ENCODE measurements around the gene EBF3.

Gene EBF3

DNA sequence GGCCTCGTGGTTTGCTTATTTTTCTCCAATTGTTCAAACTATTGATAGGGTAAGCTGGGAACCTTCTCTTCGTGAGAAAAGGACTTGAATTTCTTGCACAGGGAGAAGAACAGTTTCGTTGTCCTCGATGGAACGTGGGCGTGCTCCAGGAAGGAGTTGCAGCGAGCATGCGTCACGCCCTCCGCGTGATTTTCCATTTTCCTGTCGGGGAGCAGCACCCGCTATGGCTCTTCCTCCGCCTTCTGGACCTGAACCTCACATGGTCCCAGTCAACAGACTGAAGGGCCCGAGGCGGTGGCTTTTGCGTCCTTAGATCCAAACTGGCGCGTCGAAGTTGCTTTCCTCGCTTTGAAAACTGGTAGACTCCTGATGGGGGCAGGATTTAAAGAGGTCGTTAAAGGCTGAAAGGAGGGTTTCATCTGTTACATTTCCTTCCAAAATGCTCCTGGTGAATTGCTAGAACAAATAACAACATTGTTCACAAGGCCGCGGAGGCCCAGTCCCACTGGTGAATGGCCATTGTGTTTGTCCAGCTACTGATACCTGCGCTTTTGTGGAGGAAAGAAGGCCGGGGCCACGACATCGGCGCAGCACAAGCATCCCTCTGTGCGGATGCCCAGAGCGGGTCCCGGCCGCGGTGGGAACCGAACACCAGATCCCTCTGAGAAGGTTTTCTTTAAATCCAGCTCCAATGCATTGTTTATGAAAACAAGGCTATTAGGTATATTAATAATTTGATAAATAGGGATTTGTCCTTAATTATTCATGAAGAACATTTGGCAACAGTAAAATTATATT lies 75.9 kb downstream of the EBF3 start:
- DNase-seq (ENCODE audit: low read depth), result no peak

DNA sequence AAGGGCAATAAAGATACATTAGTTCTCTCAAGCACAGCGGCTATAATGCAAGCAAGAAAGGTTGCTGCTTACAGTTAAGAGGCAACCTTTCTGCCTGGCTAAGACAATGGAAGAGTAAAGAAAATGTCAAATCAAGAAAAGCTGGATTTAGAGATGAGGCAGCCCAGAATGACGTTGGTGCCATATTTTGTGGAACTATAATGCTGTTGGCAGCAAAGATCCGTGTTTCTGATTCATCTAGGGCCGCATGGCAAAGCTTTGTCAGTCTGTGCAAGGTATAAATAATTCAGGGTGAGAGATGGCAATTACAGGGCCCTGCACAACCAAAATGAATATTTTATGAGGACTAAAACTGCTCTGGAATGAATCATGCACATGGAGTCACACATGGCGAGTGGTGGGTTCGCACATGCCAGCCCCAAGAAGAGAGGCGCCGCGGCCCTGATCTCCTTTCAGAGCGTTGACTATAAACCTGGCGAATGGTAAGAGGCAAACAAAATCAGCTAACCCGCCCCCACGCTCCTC lies 76.6 kb downstream of the EBF3 start:
- no peak for DNase-seq (ENCODE audit: low read depth)

DNA sequence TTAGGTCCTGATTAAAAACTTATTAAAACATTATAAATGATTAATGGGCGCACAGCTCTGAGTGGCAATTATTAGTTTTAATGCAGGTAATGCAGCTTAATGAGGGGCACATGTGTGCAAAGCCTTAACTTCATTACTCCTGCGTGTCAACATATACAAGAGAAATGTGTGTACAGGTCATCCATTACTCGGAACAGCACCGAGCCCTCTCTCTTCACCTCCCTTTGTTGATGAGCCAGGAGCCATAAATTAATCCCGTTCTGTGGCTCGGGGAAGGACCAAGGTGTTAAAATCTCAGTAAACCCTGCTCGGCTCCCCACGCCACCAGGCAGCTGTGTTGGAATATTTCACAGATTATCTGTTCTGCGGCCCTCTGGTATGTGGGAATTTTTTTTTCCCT lies 77.8 kb downstream of the EBF3 start:
- no peak for DNase-seq (ENCODE audit: low read depth)

DNA sequence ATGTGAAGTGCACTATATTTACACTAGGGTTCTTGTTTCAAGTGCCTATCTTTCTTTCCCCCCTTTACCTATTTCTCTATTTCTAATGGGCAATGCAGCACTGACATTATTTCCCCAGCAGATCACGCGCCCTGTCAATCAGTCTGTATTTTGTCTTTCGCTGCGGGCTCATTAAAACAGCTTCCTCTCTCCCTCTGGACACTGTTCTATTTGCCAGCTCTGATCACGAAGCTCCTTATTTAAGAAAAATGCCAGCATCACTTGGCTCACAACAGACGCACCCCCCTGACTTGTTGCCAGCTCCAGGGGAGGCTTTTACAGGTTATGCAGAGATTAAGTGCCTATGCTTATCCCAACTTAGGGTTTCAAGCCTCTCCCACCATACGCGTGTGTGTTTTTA lies 78.5 kb downstream of the EBF3 start:
- DNase-seq (ENCODE audit: low read depth), result no peak

DNA sequence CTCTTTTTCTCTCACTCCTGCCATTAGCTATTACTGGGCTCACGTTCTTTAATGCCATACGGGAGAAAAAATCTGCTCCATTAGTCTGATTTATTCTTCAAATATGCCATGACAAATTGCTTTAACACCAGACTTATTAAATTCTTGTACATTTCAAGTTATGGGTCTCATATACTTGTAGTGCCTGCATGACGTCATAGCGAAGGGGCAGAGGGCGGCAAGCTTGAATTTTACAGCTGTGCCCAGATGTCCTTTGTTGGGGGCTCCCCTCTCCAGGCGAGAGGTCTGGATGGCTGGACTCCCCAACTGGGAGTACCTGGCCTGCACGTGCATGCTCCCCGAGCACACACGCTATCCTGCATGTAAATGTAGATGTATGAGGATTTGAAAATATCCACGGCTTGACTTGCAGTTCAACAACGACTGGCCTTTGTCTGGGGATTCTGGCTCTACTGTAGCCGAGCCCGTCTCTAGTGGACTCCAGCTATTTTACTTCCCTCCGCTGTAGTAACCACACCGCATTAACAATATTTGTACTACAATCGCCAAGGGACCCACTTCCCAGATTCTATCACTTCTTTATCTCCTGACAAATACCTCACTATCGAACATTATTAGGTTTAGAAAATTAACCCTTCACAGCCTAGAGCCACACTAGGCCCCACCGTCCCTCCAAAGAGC lies 79.5 kb downstream of the EBF3 start:
- DNase-seq (ENCODE audit: low read depth), result no peak

DNA sequence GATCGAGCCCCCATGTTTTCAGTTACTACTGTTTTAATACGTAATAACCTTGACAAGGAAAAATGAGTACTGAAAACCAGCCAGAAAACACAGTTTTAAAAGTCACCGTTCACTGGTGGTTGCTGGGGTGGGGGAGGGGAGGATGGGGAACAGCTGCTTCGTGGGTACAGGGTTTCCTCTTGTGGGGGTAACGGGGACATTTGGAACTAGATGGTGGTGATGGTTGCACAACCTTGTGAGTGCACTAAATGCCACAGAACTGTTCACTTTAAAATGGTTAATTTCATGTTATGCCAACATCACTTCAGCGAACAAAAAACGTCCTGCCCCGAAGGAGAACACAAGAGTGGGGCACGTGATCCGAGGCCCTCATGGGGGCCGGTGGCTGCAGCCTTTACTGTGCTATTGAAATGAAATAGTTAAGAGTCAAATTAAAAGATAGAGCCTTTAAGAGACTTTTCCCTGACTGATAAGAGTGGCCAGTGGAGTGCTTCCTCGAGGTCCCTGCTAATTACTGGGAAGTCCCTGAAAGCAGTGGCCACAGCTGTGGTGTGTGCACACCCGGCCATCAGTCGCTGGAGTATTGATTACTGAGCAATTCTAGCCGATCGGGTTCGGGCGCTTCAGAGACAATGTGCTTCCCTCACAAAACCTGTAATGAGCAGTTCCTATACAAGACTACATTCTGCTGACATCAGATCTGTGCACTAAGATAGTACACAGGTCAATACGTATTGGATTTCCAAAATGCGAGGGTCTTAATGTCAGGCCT lies 80.3 kb downstream of the EBF3 start:
- no peak for DNase-seq (ENCODE audit: low read depth)

DNA sequence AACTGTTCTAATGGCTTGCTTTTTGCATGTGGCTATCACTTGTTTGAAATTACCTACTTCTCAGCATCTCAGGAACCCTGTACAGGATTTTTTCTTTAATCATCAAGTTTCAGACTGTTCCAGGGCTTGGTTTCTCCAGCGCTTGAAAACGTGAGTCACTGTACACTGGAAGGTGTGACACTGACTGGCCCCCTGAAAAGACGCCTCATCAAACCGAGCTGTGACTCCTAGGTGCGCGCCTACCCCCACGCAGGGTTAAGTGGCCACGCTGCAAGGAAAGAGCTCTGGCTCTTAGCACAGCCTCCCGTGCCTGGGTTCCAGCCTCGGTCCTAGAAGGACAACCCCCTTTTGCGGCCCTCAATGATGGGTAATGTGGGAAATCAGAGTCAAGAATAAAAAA lies 81.0 kb downstream of the EBF3 start:
- no peak for DNase-seq (ENCODE audit: low read depth)

DNA sequence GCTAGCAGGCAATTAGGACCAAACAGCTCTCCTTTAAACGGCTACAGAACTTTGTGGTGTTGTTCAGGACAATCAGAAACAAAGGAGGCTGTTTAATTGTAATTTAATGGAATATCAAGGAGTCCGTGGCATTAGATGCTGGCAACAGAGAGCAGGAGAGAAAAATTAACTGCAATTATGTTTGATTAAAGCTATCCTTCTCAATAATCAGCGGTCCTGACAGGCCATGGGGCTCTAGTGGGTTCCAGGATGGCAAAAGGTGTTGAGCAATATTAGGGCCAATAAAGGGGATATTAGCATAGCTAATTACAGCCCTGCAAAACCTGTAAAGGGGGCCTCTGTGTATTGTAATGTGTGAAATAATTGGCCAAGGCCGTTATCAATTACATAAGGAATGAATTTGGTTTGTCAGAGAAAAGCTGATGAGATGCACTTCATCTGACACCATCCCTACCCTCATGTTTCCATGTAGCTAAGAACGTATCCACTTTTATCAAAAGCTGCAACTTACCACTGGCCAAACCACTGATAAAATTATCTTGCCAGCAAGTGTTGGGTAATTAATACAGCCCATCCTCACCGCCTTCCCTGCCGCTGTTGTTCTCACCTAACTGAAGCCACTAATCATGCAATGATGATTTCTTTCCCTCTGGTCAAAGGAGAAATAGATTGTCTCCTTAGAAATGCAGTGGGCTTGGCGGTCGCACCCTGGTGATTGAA lies 81.6 kb downstream of the EBF3 start:
- no peak for DNase-seq (ENCODE audit: low read depth)

DNA sequence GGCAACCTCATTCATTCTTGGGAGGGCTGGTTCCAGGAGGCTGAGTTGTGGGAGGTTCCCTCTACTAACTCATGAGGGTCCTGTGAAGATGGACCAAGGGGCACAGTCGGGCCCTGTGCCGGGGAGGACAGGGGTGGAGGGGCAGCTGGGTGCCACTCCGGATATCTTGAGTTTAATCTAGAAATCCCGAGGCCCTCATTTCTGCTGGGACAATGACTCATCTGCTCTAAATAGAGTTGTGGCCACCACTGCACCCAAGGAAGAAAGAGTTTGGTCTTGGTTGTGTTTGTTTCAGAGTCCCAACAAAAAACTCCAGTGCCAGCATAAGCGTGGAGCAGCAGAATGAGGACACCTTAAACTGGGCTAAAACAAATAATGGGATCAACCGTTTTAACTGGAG lies 82.4 kb downstream of the EBF3 start:
- no peak for DNase-seq (ENCODE audit: low read depth)

DNA sequence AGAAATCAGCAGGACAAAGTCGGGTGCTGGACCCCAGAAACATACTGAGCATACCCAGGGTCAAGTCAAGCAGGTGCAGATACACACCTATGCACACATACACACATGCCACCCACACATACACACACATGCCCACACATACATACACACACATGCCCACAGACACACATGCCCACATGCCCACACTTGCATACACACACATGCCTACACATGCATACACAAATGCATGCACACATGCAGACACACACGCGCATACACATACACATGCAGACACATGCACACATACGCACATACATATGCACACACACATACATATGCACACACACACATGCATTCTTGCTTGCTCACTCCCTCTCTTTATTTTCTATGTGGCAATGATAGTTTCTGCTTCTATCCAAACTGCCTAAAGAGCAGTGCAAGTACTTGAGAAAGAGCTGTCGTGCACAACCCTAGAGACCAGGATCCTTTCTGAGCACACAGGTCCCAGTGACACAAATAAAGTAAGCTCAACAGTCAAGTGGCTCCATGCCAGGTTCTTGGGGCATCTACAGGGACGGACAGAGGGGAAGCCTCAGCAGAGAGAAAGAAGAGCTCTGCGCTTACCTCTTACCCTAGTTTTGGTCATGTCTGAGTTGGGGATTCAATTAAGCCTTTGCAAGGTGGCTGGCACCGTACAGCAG lies 83.7 kb downstream of the EBF3 start:
- no peak for DNase-seq (ENCODE audit: low read depth)

DNA sequence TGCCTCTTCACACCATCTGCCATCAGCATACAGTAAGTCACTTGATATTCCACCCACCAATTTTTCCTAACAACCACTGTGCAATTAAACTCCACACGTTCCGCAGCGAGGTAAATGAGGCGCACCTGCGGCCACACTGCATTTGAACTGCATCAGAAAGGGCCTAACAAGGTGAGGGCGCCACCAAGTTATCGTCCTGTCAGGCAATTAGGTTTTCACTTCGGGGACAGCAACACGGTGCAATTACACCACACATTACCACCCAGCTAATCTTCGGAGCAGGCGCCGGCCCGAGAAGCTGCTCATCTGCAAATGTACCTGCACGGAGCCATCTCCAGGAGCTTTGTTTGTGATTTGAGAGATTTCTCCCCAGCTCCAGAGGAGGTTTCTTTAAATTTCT lies 84.4 kb downstream of the EBF3 start:
- DNase-seq (ENCODE audit: low read depth), result no peak

DNA sequence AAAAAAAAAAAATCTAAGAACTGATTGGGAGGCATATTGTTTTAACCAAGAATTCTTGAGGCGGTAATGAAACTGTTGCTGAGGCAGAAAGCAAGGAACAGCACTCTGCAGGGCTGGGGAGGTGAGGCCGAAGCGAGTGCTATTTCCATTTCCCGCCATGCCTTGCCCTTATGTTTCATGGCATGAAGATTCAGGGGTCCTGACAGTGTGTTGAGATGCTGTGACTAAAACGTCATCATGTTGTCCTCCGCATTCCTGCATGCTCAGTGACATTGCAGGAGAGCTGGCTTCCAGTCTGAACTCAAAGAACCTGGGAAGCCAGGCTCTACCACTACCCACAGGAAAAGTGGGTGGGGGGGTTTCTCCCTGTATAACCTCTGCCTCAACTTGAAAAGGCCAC lies 85.2 kb downstream of the EBF3 start:
- DNase-seq (ENCODE audit: low read depth), result no peak

DNA sequence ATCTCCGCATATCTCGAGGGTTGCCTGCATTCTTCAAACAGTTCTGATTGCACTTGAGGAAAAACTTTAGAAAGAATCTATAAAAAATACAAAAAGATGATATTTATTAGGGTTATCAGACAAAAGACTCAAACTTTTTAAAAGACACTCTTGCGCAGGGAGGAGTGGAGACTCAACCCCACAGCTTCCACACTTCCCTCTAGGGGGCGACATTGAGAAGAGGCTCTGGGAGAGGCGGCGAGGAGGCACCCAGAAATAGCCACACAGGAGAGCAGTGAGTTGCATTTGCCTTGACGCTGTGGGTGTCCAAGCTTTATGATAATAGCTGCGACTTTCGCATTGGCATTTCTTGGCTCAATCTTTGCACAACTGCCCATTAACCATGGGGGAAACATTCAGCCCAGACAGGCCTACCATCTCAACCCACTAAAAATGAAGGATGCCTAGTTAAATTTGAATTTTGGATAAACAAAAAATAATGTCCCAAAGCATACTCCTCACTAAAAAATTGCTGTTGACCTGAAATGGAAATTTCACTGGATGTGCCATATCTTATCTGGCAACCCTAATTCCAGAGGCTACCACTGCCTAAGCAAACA lies 86.2 kb downstream of the EBF3 start:
- DNase-seq (ENCODE audit: low read depth), result no peak

DNA sequence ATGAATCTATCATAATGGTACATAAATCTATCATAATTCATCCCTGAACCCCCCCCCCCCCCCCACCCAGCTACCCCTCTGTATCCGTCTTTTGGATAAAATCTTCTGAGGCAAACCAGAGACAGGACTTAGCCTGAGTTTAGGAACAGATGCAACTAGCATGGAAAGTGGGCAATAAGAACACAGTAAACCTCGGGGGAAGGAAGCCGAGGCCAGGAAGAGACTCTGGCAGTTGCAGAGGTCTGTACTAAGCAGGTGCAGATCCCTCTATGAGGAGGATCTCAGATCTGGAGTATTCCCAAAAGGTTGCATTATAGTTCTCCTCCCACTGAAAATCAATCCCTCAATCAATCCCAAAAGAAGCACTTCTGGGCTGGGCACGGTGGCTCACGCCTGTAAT lies 87.2 kb downstream of the EBF3 start:
- DNase-seq (ENCODE audit: low read depth), result no peak

DNA sequence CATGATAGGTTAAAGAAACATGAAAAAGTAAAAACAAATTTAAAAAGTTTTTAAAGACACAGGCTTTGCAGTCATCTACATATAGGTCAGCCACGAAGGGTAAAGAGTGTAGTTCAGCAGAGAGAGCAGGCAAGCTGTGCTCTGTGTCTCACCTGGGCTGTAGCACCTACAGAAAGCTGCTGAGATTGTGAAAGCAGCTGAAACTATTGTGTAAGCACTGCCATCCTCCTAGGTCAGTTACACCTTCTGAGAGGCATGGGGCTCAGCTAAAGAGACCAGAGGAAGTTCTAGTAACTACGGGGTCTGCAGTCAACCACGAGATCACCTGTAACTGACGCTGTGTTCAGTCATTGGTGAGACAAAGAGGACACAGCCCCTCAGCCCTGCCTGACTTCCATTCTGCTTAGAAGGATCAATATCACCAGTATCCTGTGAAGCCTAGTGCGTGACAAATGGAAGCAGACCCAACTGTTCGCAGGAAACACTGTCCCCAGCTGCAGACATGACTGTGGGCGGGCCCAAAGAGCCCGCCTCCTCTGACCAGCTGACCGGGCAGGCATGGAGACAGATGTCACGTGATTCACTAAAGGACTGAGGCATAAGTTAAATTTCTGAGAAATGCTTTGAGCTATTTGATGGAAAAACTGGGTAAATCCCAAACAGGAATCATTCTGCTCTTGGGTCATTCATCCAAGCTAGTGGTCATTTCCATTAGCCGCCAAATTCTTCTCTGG lies 87.9 kb downstream of the EBF3 start:
- no peak for DNase-seq (ENCODE audit: low read depth)

DNA sequence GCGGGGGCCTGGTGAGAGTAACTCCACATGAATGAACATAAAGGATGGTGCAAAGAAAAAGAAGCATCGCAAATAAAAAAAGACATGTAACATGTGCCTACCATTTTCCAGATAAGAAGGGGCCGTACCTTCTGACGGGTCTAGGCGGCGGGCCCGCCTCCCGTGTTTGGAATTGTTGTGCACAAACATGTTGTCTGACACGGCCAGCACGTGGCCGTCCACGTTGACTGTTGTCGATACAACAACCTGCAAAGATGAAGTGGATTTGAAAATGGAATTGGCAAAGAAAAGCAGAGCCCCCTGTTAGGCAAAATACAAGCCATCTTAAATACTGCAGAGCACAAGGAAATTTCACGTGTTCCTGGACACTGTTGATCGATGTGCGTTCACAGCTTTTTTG lies 90.7 kb downstream of the EBF3 start:
- no peak for DNase-seq (ENCODE audit: low read depth)

DNA sequence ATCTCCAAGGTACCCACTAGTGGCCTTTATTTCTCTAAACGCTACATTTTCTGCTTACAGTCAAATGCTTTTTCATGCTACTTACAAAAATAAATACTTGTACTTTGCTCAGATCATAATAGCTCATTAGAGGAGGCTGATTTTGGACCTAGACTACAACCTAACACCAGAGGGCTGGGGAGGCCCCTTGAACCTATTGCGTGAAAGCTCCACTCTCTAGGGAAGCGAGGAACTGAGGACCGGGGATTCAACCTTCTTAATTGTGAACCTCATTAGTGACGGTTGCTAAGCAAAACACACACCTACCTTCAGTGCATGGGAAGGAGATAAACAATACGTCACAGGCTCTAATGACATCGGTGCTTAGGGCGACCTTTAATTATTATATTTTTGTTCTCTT lies 92.1 kb downstream of the EBF3 start:
- DNase-seq (ENCODE audit: low read depth), result no peak

DNA sequence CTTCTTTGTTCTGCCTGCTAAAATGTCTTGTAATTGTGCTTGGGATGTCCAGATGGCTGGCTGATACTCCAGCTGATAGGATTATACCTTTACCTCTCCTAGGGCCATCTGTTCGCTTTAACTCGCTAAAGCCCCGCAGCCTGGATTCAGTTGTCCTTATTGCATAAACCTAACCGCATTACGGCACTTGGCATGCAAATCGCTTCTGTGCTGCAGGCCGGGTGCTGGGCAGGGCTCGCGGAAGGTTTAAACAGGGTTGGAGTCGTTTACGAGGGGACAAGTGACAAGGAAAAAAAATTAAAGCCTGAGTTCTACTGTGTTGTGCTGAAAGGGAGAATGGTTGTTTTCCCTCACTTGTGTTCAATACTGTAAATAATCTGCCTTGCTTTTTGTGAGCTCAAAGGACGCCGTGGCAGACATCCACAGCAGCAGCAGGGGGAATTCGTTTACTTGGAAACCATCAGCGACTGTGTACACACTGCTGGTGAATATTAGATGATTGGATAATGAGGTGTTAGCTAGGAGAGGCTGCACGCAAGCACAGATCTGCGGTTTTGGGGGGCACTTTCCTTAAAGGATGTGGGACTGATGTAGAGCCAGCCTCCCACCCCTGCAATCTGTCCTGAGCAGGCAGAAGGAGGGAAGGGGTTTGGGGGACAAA lies 93.0 kb downstream of the EBF3 start:
- DNase-seq (ENCODE audit: low read depth), result no peak

DNA sequence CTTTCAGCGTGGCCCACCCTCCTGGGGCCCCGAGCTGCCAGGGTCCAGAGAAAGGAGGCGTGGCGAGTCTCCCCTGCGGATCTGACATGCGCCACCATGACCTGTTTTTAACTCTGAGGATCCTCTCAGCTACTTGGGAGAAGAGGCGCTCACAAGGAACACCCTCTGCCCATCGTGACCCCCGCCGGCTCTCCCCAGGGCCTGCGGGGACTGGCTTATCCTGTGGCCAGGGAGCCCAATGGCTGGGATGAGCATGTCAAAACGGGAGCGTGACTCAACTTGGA lies 93.7 kb downstream of the EBF3 start:
- no peak for DNase-seq (ENCODE audit: low read depth)

Measured in stimulated activated CD4-positive, alpha-beta T cell treated with anti-CD3 and anti-CD28 coated beads, Interleukin-2, amount 100 ng/mL, for 4 hours (primary cell).